ENCODE data around the gene KCTD15.

GRCh38 chr19:33781415-33781935, 15.2 kb upstream of the KCTD15 start:
- TF ChIP-seq GATA2 (IDR thresholded peaks at IDR 0.05; ENCODE audit: low read depth, low read length) (no peak), GATA3 (IDR thresholded peaks at IDR 0.05; ENCODE audit: low read depth, low read length) (no peak)
